ENCODE results near the gene KRT80.

The KRT80 gene

DNA sequence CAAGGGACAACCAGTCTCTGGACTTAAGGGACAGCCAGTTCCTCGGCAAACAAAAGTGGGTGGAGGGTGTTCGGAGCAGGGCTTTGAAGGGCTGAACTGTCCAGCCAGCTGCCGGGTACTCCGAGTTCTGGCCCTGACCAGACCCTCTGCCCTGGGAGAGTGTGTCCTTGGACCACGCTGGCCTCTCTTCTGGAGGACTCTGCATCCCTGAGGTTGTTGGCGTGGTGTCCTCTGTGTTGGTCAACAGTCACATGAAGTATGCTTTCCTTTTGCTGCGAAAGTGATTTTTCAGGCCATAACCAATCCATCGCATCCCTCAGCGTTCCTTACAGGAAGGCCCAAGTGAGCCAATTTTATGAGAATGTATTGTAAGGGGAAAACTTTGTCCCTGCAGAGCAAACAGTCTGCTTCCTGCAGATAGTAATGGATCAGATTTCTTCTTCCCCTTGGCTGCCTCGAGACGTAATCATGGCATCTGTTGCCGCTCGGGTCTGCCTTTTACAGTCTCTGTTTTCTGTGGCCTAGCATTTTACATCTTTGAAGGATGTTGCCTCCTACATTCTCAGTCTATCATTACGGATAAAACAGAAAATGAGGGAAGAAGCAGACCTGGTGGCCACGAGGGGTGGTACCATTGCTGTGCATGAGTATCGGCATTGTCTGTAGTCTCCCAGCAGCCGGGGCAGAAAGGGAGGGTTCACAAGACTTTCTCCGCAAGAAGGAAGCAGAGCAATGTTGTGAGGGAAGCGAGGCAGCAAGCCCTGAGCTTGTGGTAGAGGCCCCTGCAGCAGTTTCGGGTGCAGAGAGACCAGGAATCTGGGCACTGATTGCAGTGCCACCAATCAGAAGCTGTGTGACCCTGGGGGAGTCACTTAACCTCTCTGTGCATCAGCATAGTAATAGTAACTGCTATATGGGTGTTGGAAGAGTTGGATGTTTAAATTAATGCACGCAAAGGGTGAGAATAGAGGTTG, 64.9 kb downstream of the KRT80 start:
- DNase-seq, result no peak

DNA sequence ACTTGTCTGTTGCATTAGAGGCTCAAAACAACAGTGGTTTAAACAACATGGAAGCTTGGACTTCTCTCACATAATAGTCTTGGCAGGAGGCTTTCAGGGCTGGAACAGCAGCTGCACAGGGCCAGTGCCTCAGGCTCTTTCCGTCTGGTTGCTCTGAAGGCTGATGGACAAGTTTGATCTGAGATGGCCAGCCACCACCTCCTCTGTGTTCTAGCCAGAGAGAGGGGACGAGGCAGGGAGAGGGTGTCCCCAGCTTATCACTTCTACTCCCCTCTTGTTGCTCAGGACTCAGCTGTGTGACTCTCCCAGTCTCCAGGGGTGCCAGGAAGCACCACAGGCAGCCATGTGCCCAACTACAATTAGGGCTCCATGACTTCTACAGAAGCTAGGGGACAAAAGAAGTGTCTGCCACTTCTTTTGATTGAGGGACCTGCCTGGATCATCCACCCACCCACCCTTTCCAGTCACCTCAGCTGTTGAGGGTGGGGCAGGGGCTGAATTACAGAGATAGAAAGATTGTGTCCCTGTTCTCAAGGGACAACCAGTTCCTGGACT, 65.7 kb downstream of the KRT80 start:
- peak; percentile 58 for DNase-seq

GRCh38 chr12:52125476-52125900, 66.3 kb downstream of the KRT80 start:
- peak; percentile 43 for DNase-seq

GRCh38 chr12:52123487-52124186, 68.2 kb downstream of the KRT80 start:
- no peak for DNase-seq

DNA sequence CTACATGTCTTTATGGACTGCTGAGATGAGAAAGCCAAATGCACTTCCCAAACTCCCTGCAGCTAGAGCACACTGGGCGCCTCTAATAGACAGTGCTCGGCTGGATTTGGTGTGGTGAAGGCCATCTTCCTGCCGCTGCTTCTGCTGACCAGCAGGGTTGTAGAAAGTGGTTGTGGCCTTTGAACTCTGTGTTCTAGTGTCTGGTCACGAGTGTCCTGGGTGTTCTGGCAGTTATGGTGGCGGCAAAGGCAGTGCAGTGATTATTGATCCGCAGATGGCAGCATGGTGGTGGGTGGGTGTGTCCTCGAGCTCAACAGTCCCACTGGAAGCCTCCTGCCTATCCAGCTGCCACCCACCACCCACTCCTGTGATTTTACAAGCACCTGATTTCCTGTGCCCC, 68.9 kb downstream of the KRT80 start:
- DNase-seq, result no peak

DNA sequence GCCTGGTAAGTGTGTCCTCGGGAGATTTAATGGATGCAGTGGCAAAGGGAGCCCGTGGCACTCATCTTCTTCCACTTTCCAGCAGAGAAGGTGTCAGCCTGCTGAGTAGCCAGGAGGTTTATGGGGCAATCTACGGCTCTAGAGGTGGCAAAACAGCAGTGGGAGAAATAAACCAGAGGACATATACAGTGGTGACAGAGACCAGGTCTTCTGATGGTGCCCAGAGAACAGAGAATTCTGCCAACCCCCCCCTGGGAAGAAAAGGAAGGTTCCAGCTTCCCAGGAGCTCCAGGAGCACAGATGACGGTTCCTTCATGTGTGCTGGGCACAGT, 69.3 kb downstream of the KRT80 start:
- no peak for DNase-seq

DNA sequence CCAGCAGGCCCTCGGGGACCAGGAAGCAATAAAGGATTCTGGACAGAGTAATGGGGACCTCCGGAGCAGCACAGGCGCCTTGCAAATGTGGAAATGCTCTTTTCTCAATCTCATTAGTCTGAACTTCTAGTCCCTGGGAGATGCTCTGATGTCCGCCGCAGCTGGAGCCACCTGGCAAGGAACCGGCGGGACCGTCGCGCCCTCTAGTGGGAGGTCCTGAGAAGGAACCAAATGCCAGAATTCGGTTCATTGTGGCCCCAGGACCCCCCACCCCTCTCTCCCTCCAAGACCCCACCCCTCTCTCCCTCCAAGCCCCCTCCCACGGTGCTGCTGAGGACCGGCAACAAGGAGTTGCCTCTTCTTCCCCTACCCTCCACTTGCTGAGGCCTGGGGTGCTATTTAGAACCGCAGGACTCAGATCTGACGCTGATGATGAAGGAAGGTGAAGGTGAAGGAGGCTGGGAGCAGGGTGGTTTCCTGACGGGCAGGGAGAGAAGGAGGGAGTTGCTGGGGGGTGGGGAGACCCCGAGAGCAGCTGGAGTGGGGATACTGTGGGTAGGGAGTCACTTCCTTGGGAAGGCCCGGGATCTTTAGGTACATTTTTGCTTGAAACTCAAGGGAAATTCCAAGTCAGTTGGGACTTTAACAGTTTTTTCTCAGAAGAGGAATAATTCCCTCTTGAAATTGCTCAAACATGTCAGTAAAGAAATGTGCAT, 69.8 kb downstream of the KRT80 start:
- DNase-seq, result peak; percentile 79

GRCh38 chr12:52120951-52121823, 70.6 kb downstream of the KRT80 start:
- DNase-seq, result no peak

DNA sequence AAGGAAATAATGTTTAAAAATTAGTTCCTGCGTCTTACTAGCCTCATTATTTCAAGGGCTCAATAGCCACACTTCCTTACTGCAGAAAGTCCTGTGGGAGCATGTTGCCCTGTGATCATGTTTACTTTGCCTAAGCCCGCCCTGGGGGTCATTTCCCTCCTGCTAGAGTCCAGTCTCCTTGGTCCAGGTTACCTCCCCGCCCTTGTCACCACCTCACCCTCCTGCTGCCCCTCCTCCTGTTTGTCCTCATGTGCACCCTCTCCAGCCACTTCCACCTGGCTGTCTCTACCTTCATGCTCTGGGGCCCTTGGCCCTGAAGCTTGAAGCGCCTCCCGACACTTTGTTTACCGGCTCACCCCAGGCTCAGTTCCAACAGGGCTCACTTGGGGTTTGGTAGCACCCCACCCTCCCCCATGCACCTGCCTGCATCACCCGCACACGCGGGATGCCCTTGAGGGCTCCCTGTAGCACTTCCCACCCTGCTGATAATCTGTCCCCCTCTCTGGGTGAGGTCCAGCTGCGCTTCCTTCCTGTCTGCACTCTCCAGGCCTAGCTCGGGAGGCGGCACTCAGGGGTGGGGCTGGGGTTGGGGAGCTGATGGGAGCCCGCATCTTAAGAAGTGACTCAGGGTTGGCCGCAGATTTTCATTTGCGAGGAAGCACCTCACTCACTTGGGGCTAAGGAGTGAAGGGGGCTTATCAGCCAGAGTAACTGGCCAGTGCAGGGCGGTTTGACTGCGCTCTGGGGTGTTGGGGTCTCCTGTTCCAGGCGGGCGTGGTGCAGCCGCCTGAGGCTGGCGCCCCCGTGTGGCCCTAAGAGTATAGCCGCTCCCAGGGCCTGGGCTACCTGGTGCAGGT, 72.2 kb downstream of the KRT80 start:
- DNase-seq, result peak; percentile 61
